H1 (cell line): ENCODE results near the gene SMYD3. TPM values are rescaled to one million over a fixed set of nuclear protein-coding genes. Genes with fewer than 3 reads are reported as not detected.
A peak's percentile ranks its signal among the peaks of the same experiment; 100 is the strongest.

Experiments
- CBX8 ChIP-seq: fragments of 300-800, 300-1000 bp; sonication (generic); IDR thresholded peaks from 2 replicates; pipeline ENCODE4 v1.7.1; 2016; ENCODE audit warnings: low read depth, low read length, borderline replicate concordance
- CTCF ChIP-seq, 3 experiments: IDR thresholded peaks; 1 replicate in 2 of 3; 2 replicates in 1 of 3; pipeline versions ENCODE4 v1.5.1 to v1.6.1; 2011; ENCODE audit warnings: low read length in 3 of 3, mild to moderate bottlenecking in 3 of 3, inconsistent platforms in 2 of 3, low read depth in 1 of 3, moderate library complexity in 1 of 3; ENCODE audit not compliant: insufficient read depth in 1 of 3; ENCODE audit errors: control extremely low read depth in 1 of 3
- EZH2 ChIP-seq: fragments of 200-600 bp; sonication (generic); IDR thresholded peaks from 2 replicates; pipeline ENCODE4 v1.7.1; 2012; ENCODE audit warnings: low read depth, mild to moderate bottlenecking, moderate library complexity, low read length, inconsistent platforms; ENCODE audit not compliant: severe bottlenecking
- GABPA ChIP-seq: IDR thresholded peaks from 2 replicates; pipeline ENCODE4 v1.6.1; 2011; ENCODE audit warnings: mild to moderate bottlenecking, low read length, moderate library complexity, borderline replicate concordance; ENCODE audit not compliant: insufficient read depth
- KDM4A ChIP-seq: IDR thresholded peaks from one replicate; pipeline ENCODE4 v1.7.1; 2012; ENCODE audit warnings: low read depth, mild to moderate bottlenecking, moderate library complexity, low read length, inconsistent platforms; ENCODE audit not compliant: severe bottlenecking
- MAX ChIP-seq: IDR thresholded peaks from 2 replicates; pipeline ENCODE4 v1.6.1; 2012; ENCODE audit warnings: inconsistent platforms
- NANOG ChIP-seq: IDR thresholded peaks from 2 replicates; pipeline ENCODE4 v1.6.1; 2011; ENCODE audit warnings: low read length, low read depth, mild to moderate bottlenecking, inconsistent platforms; ENCODE audit not compliant: insufficient read depth, poor library complexity, severe bottlenecking
- POLR2A ChIP-seq, 2 experiments: IDR thresholded peaks; 1 replicate in 1 of 2; 2 replicates in 1 of 2; pipeline ENCODE4 v1.6.1; 2011; ENCODE audit warnings: low read depth in 2 of 2, low read length in 2 of 2, mild to moderate bottlenecking in 2 of 2; ENCODE audit errors: control extremely low read depth in 1 of 2
- RBBP5 ChIP-seq: IDR thresholded peaks from 2 replicates; pipeline ENCODE4 v1.7.1; 2012; ENCODE audit warnings: low read depth, mild to moderate bottlenecking, inconsistent platforms, low read length, moderate library complexity, borderline replicate concordance
- SIRT6 ChIP-seq: IDR thresholded peaks from one replicate; pipeline ENCODE4 v1.7.1; 2012; ENCODE audit warnings: low read length, inconsistent platforms
- SIX5 ChIP-seq: IDR thresholded peaks from 2 replicates; pipeline ENCODE4 v1.6.1; 2011; ENCODE audit warnings: mild to moderate bottlenecking, low read depth, low read length
- SUZ12 ChIP-seq: fragments of 200-600 bp; sonication (generic); IDR thresholded peaks from 2 replicates; pipeline ENCODE4 v1.6.1; 2012; ENCODE audit warnings: mild to moderate bottlenecking, inconsistent platforms, low read length, moderate library complexity, mixed read lengths
- TAF1 ChIP-seq: IDR thresholded peaks from 2 replicates; pipeline ENCODE4 v1.6.1; 2011; ENCODE audit warnings: mild to moderate bottlenecking, low read depth, low read length
- TBP ChIP-seq: IDR thresholded peaks from 2 replicates; pipeline ENCODE4 v1.6.1; 2011; ENCODE audit warnings: low read depth, low read length, improper control_type of control experiment
- polyA plus RNA-seq, 7 experiments: library from polyadenylated mRNA; depleted of rRNA in 3 of 7; stranded (reverse) in 5 of 7; unstranded in 2 of 7; fragments of >200 nt in 5 of 7; fragments of 200-250 nt in 2 of 7; gene quantifications; 1 replicate in 5 of 7; 2 replicates in 1 of 7; 4 replicates in 1 of 7; pipeline versions ENCODE4 v1.2.1 to v1.2.3, GENCODE V29; 2011 to 2013; ENCODE audit warnings: missing spikeins in 2 of 7, mixed read lengths in 2 of 7
- total RNA-seq: library from RNA; stranded (reverse); fragmentation: NEBNext Ultra II Directional; extraction: Animal tissue kit (Norgen Biotek cat#: 25700); gene quantifications from 2 replicates; pipeline ENCODE4 v1.2.1, GENCODE V29; 2021

The SMYD3 gene
- total and polyA plus RNA-seq, 2 of the 8 experiments (the other 6 are each of a cell fraction or from before 2014, with no cell fraction given), result 17.3 to 25.4 TPM

GRCh38 chr1:246147524-246148461 is 359.3 kb downstream of the SMYD3 start (continued):
- no peak for TF ChIP-seq SUZ12
- TF ChIP-seq TBP, result no peak
- no peak for TF ChIP-seq TAF1
- TF ChIP-seq CTCF (IDR thresholded peaks at IDR 0.05; ENCODE audit: control extremely low read depth in 1 of 3, insufficient read depth in 1 of 3, low read depth in 1 of 3, low read length in 3 of 3), result peak in 2 of 3 experiments; percentile 25 to 31; a peak in 3 of 4 replicates
- no peak for TF ChIP-seq NANOG
- no peak for TF ChIP-seq KDM4A
- TF ChIP-seq SIX5, result no peak
- TF ChIP-seq GABPA, result no peak
- no peak for TF ChIP-seq POLR2A (IDR thresholded peaks at IDR 0.05; ENCODE audit: control extremely low read depth in 1 of 2, low read depth in 2 of 2, low read length in 2 of 2)
- no peak for TF ChIP-seq SIRT6
- TF ChIP-seq RBBP5, result no peak
- no peak for TF ChIP-seq EZH2
- no peak for TF ChIP-seq CBX8
- 0 out of 2 replicates have a peak, but pooled peaks have one; percentile 32 for TF ChIP-seq MAX
